Gastrocnemius medialis (tissue), 4 donors: ENCODE data around the gene ISOC2. TPM values are rescaled to one million over a fixed set of nuclear protein-coding genes. Genes with fewer than 3 reads are reported as not detected.
"Not testable (repeated sequence)": the region's sequence is repeated elsewhere in the genome, so short reads cannot be mapped to it uniquely, and the experiment has no call there.

Source experiments
- ATAC-seq, 2 donors: fragments of 150-250 bp; one replicate each; pipeline ENCODE4 v1.9.1; 2016
- DNase-seq, 2 donors: peaks; one replicate each; pipeline ENCODE4 v3.0.0-alpha.2; 2019
- H3K27ac ChIP-seq, 4 donors: fragments of 200-600 bp; sonication (generic); 1 replicate in 1 of 4; 2 replicates in 3 of 4; pipeline ENCODE4 v1.5.1; 2016 to 2018; ENCODE audit warnings: mild to moderate bottlenecking in 2 of 4, moderate library complexity in 1 of 4
- H3K27me3 ChIP-seq, 3 donors: fragments of 200-600 bp; sonication (generic) in 2 of 3; 1 replicate in 1 of 3; 2 replicates in 2 of 3; pipeline versions ENCODE4 v1.5.1 to v1.6.0; 2016 to 2019; ENCODE audit warnings: mild to moderate bottlenecking in 1 of 3, moderate library complexity in 1 of 3
- H3K36me3 ChIP-seq, 2 donors: fragments of 200-600 bp; sonication (generic) in 1 of 2; one replicate each; pipeline ENCODE4 v1.5.1; 2017 to 2018
- H3K4me1 ChIP-seq, 2 donors: fragments of 200-600 bp; sonication (generic) in 1 of 2; one replicate each; pipeline ENCODE4 v1.5.1; 2016 to 2017; ENCODE audit warnings: mild to moderate bottlenecking in 2 of 2
- H3K4me3 ChIP-seq, 4 donors: fragments of 200-600 bp; sonication (generic) in 3 of 4; 1 replicate in 1 of 4; 2 replicates in 3 of 4; pipeline ENCODE4 v1.5.1; 2016 to 2019; ENCODE audit warnings: mild to moderate bottlenecking in 2 of 4
- H3K9me3 ChIP-seq, 3 donors: fragments of 200-600 bp; sonication (generic) in 2 of 3; 1 replicate in 1 of 3; 2 replicates in 2 of 3; pipeline ENCODE4 v1.5.1; 2016 to 2019
- POLR2A ChIP-seq, 2 donors: fragments of 450-650 bp; IDR thresholded peaks; one replicate each; pipeline ENCODE4 v1.6.1; 2017; ENCODE audit warnings: antibody characterized with exemption in 2 of 2, mild to moderate bottlenecking in 2 of 2, moderate library complexity in 2 of 2
- in situ Hi-C, 4 donors: fragments of 200-750 bp; cut with MboI; loops; one replicate each; pipeline versions ENCODE4 v1.15.0 to v1.8.0; 2017; ENCODE audit warnings: low sequenced_read_pairs in 4 of 4
- intact Hi-C: fragments of 100-400 bp; cut with DNase I; formaldehyde crosslinking; loops from one replicate; pipeline ENCODE4 v1.15.1; 2023; ENCODE audit warnings: low total_unique reads
- total RNA-seq, 4 donors: library from RNA; depleted of rRNA; stranded (reverse); fragments of >200 nt; gene quantifications; one replicate each; pipeline versions ENCODE4 v1.1.0 to v1.2.3, GENCODE V29; 2016
- TF ChIP-seq, protein P1 (sequence below), 5 experiments: fragments of 450-650 bp in 3 of 5; fragments of 200-600 bp in 2 of 5; sonication (generic) in 2 of 5; IDR thresholded peaks in 4 of 5; conservative IDR thresholded peaks in 1 of 5; 1 replicate in 4 of 5; 2 replicates in 1 of 5; pipeline ENCODE4 v1.5.1; 2016 to 2019; ENCODE audit warnings: antibody characterized with exemption in 5 of 5, mild to moderate bottlenecking in 3 of 5, moderate library complexity in 3 of 5

ISOC2 gene
- total RNA-seq, 4 donors from 2014 or later = 59.7 to 101 (median 88.7) TPM

DNA sequence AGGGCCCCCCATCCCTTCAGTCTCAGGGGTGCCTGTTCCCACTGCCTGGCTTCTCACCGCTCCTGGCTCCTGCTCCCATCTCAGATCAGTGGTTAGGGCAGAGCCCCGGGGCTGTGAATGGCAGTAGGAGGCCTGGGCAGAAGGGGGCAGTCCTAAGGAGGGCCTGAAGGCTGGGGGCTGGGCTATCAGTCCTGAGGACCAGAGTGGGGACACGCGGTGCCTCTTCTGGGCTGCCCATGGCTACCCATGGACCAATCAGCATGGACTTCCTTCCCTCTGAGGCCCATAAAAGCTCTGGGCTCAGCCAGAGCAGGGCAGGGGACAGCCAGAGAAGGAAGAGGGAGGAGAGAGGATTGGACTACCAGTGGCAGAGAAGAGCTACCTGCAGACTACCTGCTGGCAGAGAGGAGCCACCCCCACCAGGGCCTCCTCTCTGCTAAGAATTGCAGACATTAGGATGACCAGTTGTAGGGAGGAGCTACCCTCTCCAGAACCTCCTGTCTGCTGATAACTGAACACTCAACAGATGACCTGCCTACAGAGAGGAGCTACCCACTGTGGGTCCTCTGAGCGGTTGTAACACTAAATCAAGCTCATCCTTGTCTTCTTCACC lies 41.7 kb downstream of the ISOC2 start:
- TF ChIP-seq, protein P1, sequence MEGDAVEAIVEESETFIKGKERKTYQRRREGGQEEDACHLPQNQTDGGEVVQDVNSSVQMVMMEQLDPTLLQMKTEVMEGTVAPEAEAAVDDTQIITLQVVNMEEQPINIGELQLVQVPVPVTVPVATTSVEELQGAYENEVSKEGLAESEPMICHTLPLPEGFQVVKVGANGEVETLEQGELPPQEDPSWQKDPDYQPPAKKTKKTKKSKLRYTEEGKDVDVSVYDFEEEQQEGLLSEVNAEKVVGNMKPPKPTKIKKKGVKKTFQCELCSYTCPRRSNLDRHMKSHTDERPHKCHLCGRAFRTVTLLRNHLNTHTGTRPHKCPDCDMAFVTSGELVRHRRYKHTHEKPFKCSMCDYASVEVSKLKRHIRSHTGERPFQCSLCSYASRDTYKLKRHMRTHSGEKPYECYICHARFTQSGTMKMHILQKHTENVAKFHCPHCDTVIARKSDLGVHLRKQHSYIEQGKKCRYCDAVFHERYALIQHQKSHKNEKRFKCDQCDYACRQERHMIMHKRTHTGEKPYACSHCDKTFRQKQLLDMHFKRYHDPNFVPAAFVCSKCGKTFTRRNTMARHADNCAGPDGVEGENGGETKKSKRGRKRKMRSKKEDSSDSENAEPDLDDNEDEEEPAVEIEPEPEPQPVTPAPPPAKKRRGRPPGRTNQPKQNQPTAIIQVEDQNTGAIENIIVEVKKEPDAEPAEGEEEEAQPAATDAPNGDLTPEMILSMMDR (IDR thresholded peaks at IDR 0.05 in 4 of 5, conservative IDR thresholded peaks at IDR 0.05 in 1 of 5) = no peak
- no peak for TF ChIP-seq POLR2A (IDR thresholded peaks at IDR 0.05)
- intact Hi-C loops = no loop called here
- Histone ChIP-seq H3K4me3 (no peak overlapping the region), H3K9me3 (no peaks in the 10 kb centered on the region), H3K27ac (no peak overlapping the region), H3K36me3 (no peaks in the 10 kb centered on the region), H3K4me1 (no peaks in the 10 kb centered on the region), H3K27me3 (peaks cover 11 to 15% (median 11%) of the 10 kb centered on the region in 3 donors)
- ATAC-seq (no peak), DNase-seq (no peak)
- in situ Hi-C loops = loop anchor here in 1 of 4 donors (25.0 kb wide), 2 partner anchors 132 to 282 kb away; partner anchors contain the start of genes BRSK1, HSPBP1 and TNNT1

DNA sequence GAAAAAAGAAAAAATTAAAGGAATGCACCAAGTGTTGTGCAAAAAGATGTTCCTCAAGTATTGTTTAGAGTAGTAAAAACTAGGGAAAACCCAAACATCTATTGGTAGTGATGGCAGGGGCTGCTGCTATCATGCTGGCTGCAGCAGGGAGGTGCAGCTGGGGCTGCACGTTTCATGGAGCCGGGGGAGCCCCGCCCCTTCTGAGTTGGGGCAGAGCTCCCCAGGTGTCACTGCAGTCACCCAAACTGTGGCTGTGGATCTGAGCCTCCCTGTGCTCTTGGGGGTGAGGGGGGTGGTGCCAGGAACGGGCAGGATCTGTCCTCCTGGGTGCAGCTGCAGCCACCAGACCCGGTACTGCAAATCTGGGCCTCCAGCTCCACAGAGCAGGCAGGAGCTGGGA lies 42.3 kb downstream of the ISOC2 start:
- ATAC-seq (no peak), DNase-seq (no peak)
- TF ChIP-seq POLR2A (IDR thresholded peaks at IDR 0.05) = no peak
- TF ChIP-seq, protein P1 (IDR thresholded peaks at IDR 0.05 in 4 of 5, conservative IDR thresholded peaks at IDR 0.05 in 1 of 5) = no peak
- no peak overlapping the region for H3K27ac ChIP-seq
- H3K27me3 ChIP-seq = peaks cover 5 to 15% (median 5%) of the 10 kb centered on the region in 3 donors
- H3K9me3 ChIP-seq = no peaks in the 10 kb centered on the region
- in situ Hi-C loops (loop anchor here in 1 of 4 donors (25.0 kb wide), 2 partner anchors 132 to 282 kb away; partner anchors contain the start of genes BRSK1, HSPBP1 and TNNT1), intact Hi-C loops (no loop called here)
- H3K4me1 ChIP-seq = no peaks in the 10 kb centered on the region
- no peaks in the 10 kb centered on the region for H3K36me3 ChIP-seq
- no peak overlapping the region for H3K4me3 ChIP-seq

DNA sequence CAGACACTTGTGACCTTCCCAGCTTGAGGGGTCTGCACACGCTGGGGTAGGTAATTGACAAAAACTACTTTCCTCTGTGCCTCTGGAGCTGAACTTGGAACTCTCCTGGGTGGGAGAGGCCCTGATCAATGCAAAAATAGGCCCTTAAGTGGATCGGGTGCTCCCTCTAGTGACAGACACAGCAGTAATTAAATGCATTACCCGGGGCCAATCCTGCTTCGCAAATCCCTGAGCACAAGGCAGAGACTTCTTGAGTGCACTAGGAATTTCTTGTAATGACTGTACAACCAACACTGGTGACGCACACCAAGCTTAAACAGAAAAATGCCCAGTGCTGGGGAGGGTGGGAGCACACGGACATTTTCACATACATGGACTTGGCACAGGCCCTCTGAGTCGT lies 43.3 kb downstream of the ISOC2 start:
- ATAC-seq (no peak), DNase-seq (no peak)
- no peak overlapping the region for H3K27ac ChIP-seq
- H3K36me3 ChIP-seq = no peaks in the 10 kb centered on the region
- TF ChIP-seq, protein P1 (IDR thresholded peaks at IDR 0.05 in 4 of 5, conservative IDR thresholded peaks at IDR 0.05 in 1 of 5) = peak in 3 of 5 experiments; percentile 40 to 46 (median 46)
- TF ChIP-seq POLR2A (IDR thresholded peaks at IDR 0.05) = no peak
- H3K4me3 ChIP-seq = no peak overlapping the region
- H3K9me3 ChIP-seq = no peaks in the 10 kb centered on the region
- H3K4me1 ChIP-seq = no peaks in the 10 kb centered on the region
- in situ Hi-C loops = loop anchor here in 1 of 4 donors (25.0 kb wide), 2 partner anchors 131 to 281 kb away; partner anchors contain the start of genes BRSK1, HSPBP1 and TNNT1
- intact Hi-C loops = no loop called here
- peaks cover 5 to 15% (median 5%) of the 10 kb centered on the region in 3 donors for H3K27me3 ChIP-seq

DNA sequence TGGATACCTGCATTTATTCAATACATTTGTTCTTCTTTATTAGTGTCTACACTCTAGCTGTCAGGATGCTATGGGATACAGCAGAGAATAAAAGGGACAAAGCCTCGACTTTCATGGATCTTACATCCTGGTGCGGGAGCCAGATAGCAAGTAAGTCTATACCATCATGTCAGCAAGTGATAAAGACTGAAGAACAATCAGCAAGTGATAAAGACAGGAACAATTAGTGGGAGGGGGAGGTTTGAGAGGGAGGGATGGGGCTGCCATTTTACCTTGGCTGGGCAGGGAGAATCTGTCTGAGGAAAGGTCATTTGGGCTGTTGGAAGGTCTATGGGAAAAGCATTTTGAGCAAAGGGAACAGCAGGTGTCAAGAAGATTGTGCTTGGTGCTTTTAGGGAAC lies 51.3 kb downstream of the ISOC2 start:
- in situ Hi-C loops = loop anchor here in 1 of 4 donors (25.0 kb wide), 2 partner anchors 123 to 273 kb away; partner anchors contain the start of genes BRSK1, HSPBP1 and TNNT1

DNA sequence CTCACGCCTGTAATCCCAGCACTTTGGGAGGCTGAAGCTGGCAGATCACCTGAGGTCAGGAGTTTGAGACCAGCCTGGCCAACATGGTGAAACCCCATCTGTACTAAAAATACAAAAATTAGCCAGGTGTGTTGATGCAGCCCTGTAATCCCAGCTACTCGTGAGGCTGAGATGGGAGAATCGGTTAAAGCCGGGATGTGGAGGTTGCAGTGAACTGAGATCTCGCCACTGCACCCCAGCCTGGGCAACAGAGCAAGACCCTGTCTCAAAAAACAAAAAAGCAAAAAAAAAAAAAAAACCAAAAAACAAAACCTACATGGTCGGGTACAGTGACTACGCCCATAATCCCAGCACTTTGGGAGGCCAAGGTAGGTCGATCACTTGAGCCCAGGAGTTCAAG lies 52.3 kb downstream of the ISOC2 start:
- not testable (repeated sequence) for H3K4me3 ChIP-seq, H3K27ac ChIP-seq, H3K36me3 ChIP-seq, ATAC-seq, DNase-seq, H3K9me3 ChIP-seq, H3K27me3 ChIP-seq
- peaks cover 0 to 15% of the 10 kb centered on the region in 2 donors for H3K4me1 ChIP-seq
- intact Hi-C loops = loop anchor here (5.0 kb wide), 2 partner anchors 53 to 213 kb away; partner anchors contain the start of genes C19orf85, ISOC2 and ZNF784
- in situ Hi-C loops = loop anchor here in 1 of 4 donors (25.0 kb wide), 2 partner anchors 122 to 272 kb away; partner anchors contain the start of genes BRSK1, HSPBP1 and TNNT1

More for the DNA sequence above, 51.3 kb downstream of the ISOC2 start:
- no peak overlapping the region for H3K27ac ChIP-seq
- H3K4me1 ChIP-seq = peaks cover 0 to 15% of the 10 kb centered on the region in 2 donors
- H3K4me3 ChIP-seq = no peak overlapping the region
- intact Hi-C loops = no loop called here
- H3K27me3 ChIP-seq = no peaks in the 10 kb centered on the region
- no peak for DNase-seq
- no peaks in the 10 kb centered on the region for H3K9me3 ChIP-seq
- H3K36me3 ChIP-seq = no peaks in the 10 kb centered on the region
- no peak for ATAC-seq
- TF ChIP-seq, protein P1 (IDR thresholded peaks at IDR 0.05 in 4 of 5, conservative IDR thresholded peaks at IDR 0.05 in 1 of 5) = no peak
- TF ChIP-seq POLR2A (IDR thresholded peaks at IDR 0.05) = no peak
